T-helper 2 cell treated with Interferon-gamma antibody and Interleukin-4, amounts not matched to agents 5 μg/mL and 100 μg/mL, for 36 hours (primary cell): Measurements from ENCODE around the gene TFAP2E.

Source experiments
- DNase-seq: peaks from one replicate; pipeline ENCODE4 v3.0.0; 2021; ENCODE audit warnings: low spot score
- H3K27ac Mint-ChIP-seq: one replicate; pipeline ENCODE4 v1.8.0; 2021; ENCODE audit warnings: mild to moderate bottlenecking, mixed read lengths
- H3K27me3 Mint-ChIP-seq: one replicate; pipeline ENCODE4 v1.8.0; 2021; ENCODE audit warnings: low read depth, mixed read lengths
- H3K36me3 Mint-ChIP-seq: one replicate; pipeline ENCODE4 v1.8.0; 2021; ENCODE audit warnings: low read depth, mixed read lengths
- H3K4me1 Mint-ChIP-seq: one replicate; pipeline ENCODE4 v1.8.0; 2021; ENCODE audit warnings: low read depth, mixed read lengths
- H3K4me3 Mint-ChIP-seq: one replicate; pipeline ENCODE4 v1.8.0; 2022; ENCODE audit warnings: mild to moderate bottlenecking, moderate library complexity, mixed read lengths
- H3K9me3 Mint-ChIP-seq: one replicate; pipeline ENCODE4 v1.8.0; 2021; ENCODE audit warnings: mixed read lengths

TFAP2E gene

GRCh38 chr1:35560256-35561225 lies 12.6 kb upstream of the TFAP2E start:
- H3K4me3 Mint-ChIP-seq, result no peak overlapping the region
- H3K9me3 Mint-ChIP-seq, result no peaks in the 10 kb centered on the region
- H3K27ac Mint-ChIP-seq, result no peak overlapping the region
- no peak for DNase-seq
- H3K4me1 Mint-ChIP-seq, result peaks cover 24% of the 10 kb centered on the region
- peaks cover 3% of the 10 kb centered on the region for H3K27me3 Mint-ChIP-seq
- peaks cover 16% of the 10 kb centered on the region for H3K36me3 Mint-ChIP-seq

GRCh38 chr1:35561297-35561971 lies 11.7 kb upstream of the TFAP2E start:
- DNase-seq, result no peak
- Mint-ChIP-seq H3K36me3 (peaks cover 16% of the 10 kb centered on the region), H3K27me3 (peaks cover 3% of the 10 kb centered on the region), H3K4me1 (peaks cover 15% of the 10 kb centered on the region), H3K9me3 (no peaks in the 10 kb centered on the region), H3K4me3 (no peak overlapping the region), H3K27ac (no peak overlapping the region)

GRCh38 chr1:35561972-35562680 lies 11.0 kb upstream of the TFAP2E start:
- Mint-ChIP-seq H3K27me3 (peaks cover 3% of the 10 kb centered on the region), H3K9me3 (no peaks in the 10 kb centered on the region), H3K4me3 (no peak overlapping the region), H3K27ac (no peak overlapping the region), H3K36me3 (peaks cover 16% of the 10 kb centered on the region), H3K4me1 (peaks cover 11% of the 10 kb centered on the region)
- no peak for DNase-seq

- H3K27ac Mint-ChIP-seq, result no peak overlapping the region
- H3K9me3 Mint-ChIP-seq, result no peaks in the 10 kb centered on the region
- peaks cover 13% of the 10 kb centered on the region for H3K36me3 Mint-ChIP-seq
- H3K4me3 Mint-ChIP-seq, result no peak overlapping the region
- peaks cover under 1% of the 10 kb centered on the region for H3K27me3 Mint-ChIP-seq
- DNase-seq, result no peak
- peaks cover 8% of the 10 kb centered on the region for H3K4me1 Mint-ChIP-seq
These were observed 9.9 kb upstream of the TFAP2E start for GRCh38 chr1:35563166-35563565.

GRCh38 chr1:35564037-35564883 lies 8.9 kb upstream of the TFAP2E start:
- H3K4me3 Mint-ChIP-seq, result no peak overlapping the region
- peaks cover 13% of the 10 kb centered on the region for H3K36me3 Mint-ChIP-seq
- no peaks in the 10 kb centered on the region for H3K9me3 Mint-ChIP-seq
- no peak overlapping the region for H3K27ac Mint-ChIP-seq
- peak; percentile 66 for DNase-seq
- H3K27me3 Mint-ChIP-seq, result no peaks in the 10 kb centered on the region
- H3K4me1 Mint-ChIP-seq, result peaks cover 9% of the 10 kb centered on the region

GRCh38 chr1:35564884-35565741 lies 8.0 kb upstream of the TFAP2E start:
- Mint-ChIP-seq H3K27ac (no peak overlapping the region), H3K9me3 (no peaks in the 10 kb centered on the region), H3K4me1 (peaks cover 9% of the 10 kb centered on the region), H3K27me3 (no peaks in the 10 kb centered on the region), H3K4me3 (no peak overlapping the region), H3K36me3 (peaks cover 13% of the 10 kb centered on the region)
- DNase-seq, result no peak

- DNase-seq, result no peak
- H3K27me3 Mint-ChIP-seq, result peaks cover 6% of the 10 kb centered on the region
- H3K4me3 Mint-ChIP-seq, result no peak overlapping the region
- H3K27ac Mint-ChIP-seq, result no peak overlapping the region
- no peaks in the 10 kb centered on the region for H3K9me3 Mint-ChIP-seq
- H3K36me3 Mint-ChIP-seq, result peaks cover 13% of the 10 kb centered on the region
- H3K4me1 Mint-ChIP-seq, result peaks cover 11% of the 10 kb centered on the region
These were observed 7.4 kb upstream of the TFAP2E start for GRCh38 chr1:35565742-35566133.

- Mint-ChIP-seq H3K36me3 (peaks cover 9% of the 10 kb centered on the region), H3K9me3 (no peaks in the 10 kb centered on the region), H3K4me3 (no peak overlapping the region), H3K27me3 (peaks cover 25% of the 10 kb centered on the region), H3K27ac (no peak overlapping the region), H3K4me1 (peaks cover 8% of the 10 kb centered on the region)
- DNase-seq, result no peak
These were observed 5.1 kb upstream of the TFAP2E start for GRCh38 chr1:35567947-35568558.

GRCh38 chr1:35568975-35569395 lies 4.1 kb upstream of the TFAP2E start:
- Mint-ChIP-seq H3K4me1 (peaks cover 6% of the 10 kb centered on the region), H3K27ac (no peak overlapping the region), H3K9me3 (no peaks in the 10 kb centered on the region), H3K27me3 (peaks cover 25% of the 10 kb centered on the region), H3K36me3 (peaks cover 6% of the 10 kb centered on the region), H3K4me3 (no peak overlapping the region)
- DNase-seq, result peak; percentile 45

GRCh38 chr1:35569936-35570335 lies 3.2 kb upstream of the TFAP2E start:
- H3K27ac Mint-ChIP-seq, result no peak overlapping the region
- no peak for DNase-seq
- no peaks in the 10 kb centered on the region for H3K36me3 Mint-ChIP-seq
- H3K4me3 Mint-ChIP-seq, result no peak overlapping the region
- peaks cover 29% of the 10 kb centered on the region for H3K27me3 Mint-ChIP-seq
- H3K4me1 Mint-ChIP-seq, result peaks cover 4% of the 10 kb centered on the region
- H3K9me3 Mint-ChIP-seq, result no peaks in the 10 kb centered on the region

GRCh38 chr1:35570589-35571137 lies 2.5 kb upstream of the TFAP2E start:
- Mint-ChIP-seq H3K27ac (no peak overlapping the region), H3K4me1 (peaks cover 7% of the 10 kb centered on the region), H3K36me3 (no peaks in the 10 kb centered on the region), H3K9me3 (no peaks in the 10 kb centered on the region), H3K4me3 (no peak overlapping the region), H3K27me3 (peaks cover 34% of the 10 kb centered on the region)
- DNase-seq, result no peak

GRCh38 chr1:35571263-35571662 lies 1.9 kb upstream of the TFAP2E start:
- DNase-seq, result no peak
- Mint-ChIP-seq H3K4me3 (no peak overlapping the region), H3K4me1 (peaks cover 12% of the 10 kb centered on the region), H3K27ac (no peak overlapping the region), H3K9me3 (no peaks in the 10 kb centered on the region), H3K27me3 (peaks cover 36% of the 10 kb centered on the region), H3K36me3 (no peaks in the 10 kb centered on the region)
